Measurements from ENCODE around the gene ADAMTSL1.

Gene ADAMTSL1

GRCh38 chr9:18477121-18477660, 3.2 kb downstream of the ADAMTSL1 start:
- no peak overlapping the region for H3K4me3 ChIP-seq (ENCODE audit: low read length)

GRCh38 chr9:18477719-18478118, 3.8 kb downstream of the ADAMTSL1 start:
- H3K4me3 ChIP-seq (ENCODE audit: low read length): no peak overlapping the region
- TF ChIP-seq CTCF (conservative IDR thresholded peaks at IDR 0.05; ENCODE audit: low read depth, low read length): no peak
- DNase-seq (ENCODE audit: low read depth): no peak

More at GRCh38 chr9:18477121-18477660, 3.2 kb downstream of the ADAMTSL1 start:
- DNase-seq (ENCODE audit: low read depth): no peak
- no peak for TF ChIP-seq CTCF (conservative IDR thresholded peaks at IDR 0.05; ENCODE audit: low read depth, low read length)

GRCh38 chr9:18478501-18479361, 4.8 kb downstream of the ADAMTSL1 start:
- no peak for TF ChIP-seq CTCF (conservative IDR thresholded peaks at IDR 0.05; ENCODE audit: low read depth, low read length)
- no peak for DNase-seq (ENCODE audit: low read depth)
- no peak overlapping the region for H3K4me3 ChIP-seq (ENCODE audit: low read length)

GRCh38 chr9:18479405-18479804, 5.5 kb downstream of the ADAMTSL1 start:
- DNase-seq (ENCODE audit: low read depth): no peak
- TF ChIP-seq CTCF (conservative IDR thresholded peaks at IDR 0.05; ENCODE audit: low read depth, low read length): no peak
- H3K4me3 ChIP-seq (ENCODE audit: low read length): no peak overlapping the region

GRCh38 chr9:18480662-18481093, 6.7 kb downstream of the ADAMTSL1 start:
- TF ChIP-seq CTCF (conservative IDR thresholded peaks at IDR 0.05; ENCODE audit: low read depth, low read length): no peak
- no peak overlapping the region for H3K4me3 ChIP-seq (ENCODE audit: low read length)
- no peak for DNase-seq (ENCODE audit: low read depth)

- H3K4me3 ChIP-seq (ENCODE audit: low read length): no peak overlapping the region
- DNase-seq (ENCODE audit: low read depth): no peak
- TF ChIP-seq CTCF (conservative IDR thresholded peaks at IDR 0.05; ENCODE audit: low read depth, low read length): no peak
These were observed 8.4 kb downstream of the ADAMTSL1 start for GRCh38 chr9:18482371-18482770.

- DNase-seq (ENCODE audit: low read depth): no peak
- no peak overlapping the region for H3K4me3 ChIP-seq (ENCODE audit: low read length)
- TF ChIP-seq CTCF (conservative IDR thresholded peaks at IDR 0.05; ENCODE audit: low read depth, low read length): no peak
These were observed 11.8 kb downstream of the ADAMTSL1 start for GRCh38 chr9:18485714-18486113.
